GM23338 (cell line): ENCODE results near the gene SERP2.

Experiments used
- CREB1 ChIP-seq: fragments of 250-450 bp; sonication (Bioruptor Pico); IDR thresholded peaks from 2 replicates; pipeline ENCODE4 v1.5.0; 2020; ENCODE audit warnings: low read depth, mild to moderate bottlenecking, moderate library complexity
- CTCF ChIP-seq, 2 experiments: fragments of 200-600 bp in 1 of 2; sonication (generic) in 1 of 2; conservative IDR thresholded peaks; 2 replicates each; pipeline versions ENCODE4 v1.5.1 to v1.6.1; 2016 to 2017; ENCODE audit warnings: antibody characterized with exemption in 2 of 2, low read depth in 2 of 2, mild to moderate bottlenecking in 2 of 2, moderate library complexity in 1 of 2
- ETS1 ChIP-seq: IDR thresholded peaks from 2 replicates; pipeline ENCODE4 v1.6.1; 2016; ENCODE audit warnings: antibody characterized with exemption
- EZH2 ChIP-seq: fragments of 200-600 bp; sonication (generic); IDR thresholded peaks from one replicate; pipeline ENCODE4 v1.8.0; 2017; ENCODE audit warnings: antibody characterized with exemption, mild to moderate bottlenecking, low read depth; ENCODE audit not compliant: unreplicated experiment
- EZH2phosphoT487 ChIP-seq: fragments of 200-600 bp; sonication (generic); IDR thresholded peaks from one replicate; pipeline ENCODE4 v1.8.1; 2018; ENCODE audit warnings: antibody characterized with exemption; ENCODE audit not compliant: unreplicated experiment
- JUNB ChIP-seq: IDR thresholded peaks from one replicate; pipeline ENCODE4 v1.6.1; 2016; ENCODE audit warnings: antibody characterized with exemption; ENCODE audit not compliant: unreplicated experiment
- NANOG ChIP-seq: IDR thresholded peaks from 2 replicates; pipeline ENCODE4 v1.6.1; 2016; ENCODE audit warnings: antibody characterized with exemption, borderline replicate concordance
- POLR2AphosphoS5 ChIP-seq: IDR thresholded peaks from 2 replicates; pipeline ENCODE4 v1.6.1; 2016; ENCODE audit warnings: antibody characterized with exemption, low read depth
- REST ChIP-seq: IDR thresholded peaks from one replicate; pipeline ENCODE4 v1.6.1; 2018; ENCODE audit warnings: antibody characterized with exemption; ENCODE audit not compliant: unreplicated experiment
- ZNF331 ChIP-seq: fragments of 250-450 bp; sonication (Bioruptor Pico); IDR thresholded peaks from 2 replicates; pipeline ENCODE4 v1.5.0; 2020; ENCODE audit warnings: low read depth, mild to moderate bottlenecking, moderate library complexity

DNA sequence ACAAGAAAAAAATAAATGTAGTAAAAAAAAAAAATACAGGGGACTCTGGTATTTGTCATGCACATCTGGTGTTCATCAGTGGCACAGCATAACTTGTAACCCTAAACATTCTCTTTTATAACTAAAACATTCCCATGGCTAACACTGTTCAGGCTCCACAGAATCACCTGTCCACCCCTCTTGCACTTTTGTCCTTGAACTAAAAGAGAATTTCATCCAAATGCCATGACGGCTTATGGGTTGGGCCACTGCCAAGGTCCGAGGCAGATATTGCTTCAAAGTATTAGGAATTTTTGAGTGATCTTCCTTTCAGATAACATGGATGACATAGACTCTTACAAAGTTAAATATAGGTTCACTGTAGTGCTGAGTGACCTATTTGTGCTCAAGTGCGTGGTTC is 25.7 kb upstream of the SERP2 start:
- TF ChIP-seq EZH2phosphoT487: no peak
- TF ChIP-seq EZH2: no peak
- TF ChIP-seq CTCF (conservative IDR thresholded peaks at IDR 0.05; ENCODE audit: low read depth in 2 of 2): no peak
- TF ChIP-seq REST: no peak
- TF ChIP-seq CREB1 (CRISPR knock-in tag): no peak
- TF ChIP-seq NANOG: no peak
- no peak for TF ChIP-seq POLR2AphosphoS5
- no peak for TF ChIP-seq ZNF331 (CRISPR knock-in tag)
- no peak for TF ChIP-seq JUNB
- no peak for TF ChIP-seq ETS1
